ENCODE data around the gene TSSK3. TPM values are rescaled to one million over a fixed set of nuclear protein-coding genes. Genes with fewer than 3 reads are reported as not detected.

Gene TSSK3, protein sequence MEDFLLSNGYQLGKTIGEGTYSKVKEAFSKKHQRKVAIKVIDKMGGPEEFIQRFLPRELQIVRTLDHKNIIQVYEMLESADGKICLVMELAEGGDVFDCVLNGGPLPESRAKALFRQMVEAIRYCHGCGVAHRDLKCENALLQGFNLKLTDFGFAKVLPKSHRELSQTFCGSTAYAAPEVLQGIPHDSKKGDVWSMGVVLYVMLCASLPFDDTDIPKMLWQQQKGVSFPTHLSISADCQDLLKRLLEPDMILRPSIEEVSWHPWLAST
- 6.1 TPM for polyA plus RNA-seq
- long read RNA-seq, donor 1, partial matches to known transcripts: 6 of 6 reads
- long read RNA-seq, donor 1, other reads (novel, unspliced or antisense): 0 of 6 reads
- long read RNA-seq, donor 2, partial matches to known transcripts: 0 of 2 reads
- long read RNA-seq, donor 2, other reads (novel, unspliced or antisense): 0 of 2 reads
- long read RNA-seq, donor 3: 0 reads
- long read RNA-seq, donor 4: 0 reads
- long read RNA-seq, donor 5: 0 reads
- long read RNA-seq, donor 6: 0 reads
- long read RNA-seq, donor 7: 0 reads
- long read RNA-seq, donor 8, partial matches to known transcripts: 0 of 1 reads
- long read RNA-seq, donor 8, other reads (novel, unspliced or antisense): 0 of 1 reads
- long read RNA-seq, donor 9: 0 reads
- long read RNA-seq, donor 10, partial matches to known transcripts: 0 of 2 reads
- long read RNA-seq, donor 10, other reads (novel, unspliced or antisense): 0 of 2 reads
- long read RNA-seq, donor 11, partial matches to known transcripts: 0 of 1 reads
- long read RNA-seq, donor 11, other reads (novel, unspliced or antisense): 0 of 1 reads

DNA sequence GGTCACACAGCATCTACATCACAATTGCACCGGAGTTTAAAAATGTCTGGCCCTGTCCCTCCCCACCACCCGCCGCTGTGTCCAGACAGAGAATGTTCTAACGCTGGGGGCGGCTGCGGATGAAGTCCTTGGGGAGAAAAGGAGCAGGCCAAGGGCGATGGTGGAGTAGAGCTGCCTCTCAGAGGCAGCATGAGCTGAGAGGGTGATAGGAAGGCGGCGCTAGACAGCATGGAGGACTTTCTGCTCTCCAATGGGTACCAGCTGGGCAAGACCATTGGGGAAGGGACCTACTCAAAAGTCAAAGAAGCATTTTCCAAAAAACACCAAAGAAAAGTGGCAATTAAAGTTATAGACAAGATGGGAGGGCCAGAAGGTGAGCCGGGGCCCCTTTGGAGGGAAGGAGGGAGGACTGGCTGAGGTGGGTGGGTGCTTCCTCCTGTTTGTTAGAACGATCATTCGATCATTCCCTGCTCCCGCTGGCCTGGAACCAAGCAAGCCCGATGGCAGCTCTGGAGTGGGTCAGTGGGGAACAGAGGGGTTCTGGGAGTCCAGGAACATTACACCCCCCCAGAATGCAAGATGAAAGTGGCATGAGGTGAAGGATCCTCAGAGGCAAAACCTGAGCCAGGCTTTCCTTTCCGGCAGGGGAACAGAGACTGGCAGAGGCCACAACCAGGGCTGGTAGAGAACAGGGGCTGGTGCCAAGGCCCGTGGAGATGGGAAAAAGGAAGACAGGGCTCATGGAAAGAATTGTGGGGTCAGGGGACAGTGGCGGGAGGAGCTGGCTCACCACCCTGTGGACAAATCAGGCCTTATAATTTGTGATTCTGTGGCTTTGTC, at the start of gene TSSK3, which contains the start of gene FAM229A:
Gene TSSK3, plus strand, starts transcription at position 66 of the 840 bp plus-strand sequence. Its CDS starts 163 bp downstream, at position 229.
Gene FAM229A, minus strand, starts transcription at position 12 of the 840 bp plus-strand sequence. CDS start 394 bp downstream, outside the sequence.
- no CpG with 5 or more reads among the region's 17 CpGs for WGBS (ENCODE audit: insufficient coverage, low lambda C conversion rate)
- Histone ChIP-seq H3K36me3 (ENCODE audit: control insufficient read depth, insufficient read depth, low read length) (peaks cover 38% of the 10 kb centered on the region), H3K27me3 (ENCODE audit: control insufficient read depth, insufficient read depth, low read length) (no peaks in the 10 kb centered on the region), H3K9me3 (ENCODE audit: control insufficient read depth, low read depth, low read length) (peaks cover 3% of the 10 kb centered on the region), H3K27ac (ENCODE audit: low read length) (no peak within 1 kb of the TSS), H3K4me1 (ENCODE audit: control insufficient read depth, insufficient read depth, low read length) (peaks cover 16% of the 10 kb centered on the region), H3K4me3 (ENCODE audit: low read length) (peak within 1 kb of the TSS; percentile 34)
- DNase-seq: no peak

DNA sequence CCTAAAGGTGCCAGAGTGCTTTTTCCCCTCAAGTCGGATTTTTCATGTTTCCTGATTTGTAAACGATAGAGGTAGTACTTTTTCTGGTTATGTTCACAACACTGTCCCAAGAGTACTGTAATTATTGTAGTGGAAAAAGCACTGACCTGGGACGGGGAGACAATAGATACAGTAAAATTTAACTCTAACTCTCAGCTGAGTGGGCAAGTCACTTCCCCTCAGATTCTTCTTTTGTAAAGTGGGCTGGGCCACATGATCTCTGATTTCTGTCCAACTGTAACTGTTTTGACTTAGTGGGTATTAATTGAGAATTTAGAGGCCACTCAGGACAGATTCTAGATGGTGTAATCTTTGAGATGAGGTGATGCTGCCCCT, 45.4 kb upstream of the TSSK3 start:
- WGBS (ENCODE audit: insufficient coverage, low lambda C conversion rate): 100% methylated on average over 2 of the region's 3 CpGs
- Histone ChIP-seq H3K4me3 (ENCODE audit: low read length) (no peak overlapping the region), H3K27ac (ENCODE audit: low read length) (no peak overlapping the region), H3K36me3 (ENCODE audit: control insufficient read depth, insufficient read depth, low read length) (peaks cover 19% of the 10 kb centered on the region), H3K9me3 (ENCODE audit: control insufficient read depth, low read depth, low read length) (no peaks in the 10 kb centered on the region), H3K4me1 (ENCODE audit: control insufficient read depth, insufficient read depth, low read length) (peaks cover 8% of the 10 kb centered on the region), H3K27me3 (ENCODE audit: control insufficient read depth, insufficient read depth, low read length) (no peaks in the 10 kb centered on the region)
- no peak for DNase-seq

DNA sequence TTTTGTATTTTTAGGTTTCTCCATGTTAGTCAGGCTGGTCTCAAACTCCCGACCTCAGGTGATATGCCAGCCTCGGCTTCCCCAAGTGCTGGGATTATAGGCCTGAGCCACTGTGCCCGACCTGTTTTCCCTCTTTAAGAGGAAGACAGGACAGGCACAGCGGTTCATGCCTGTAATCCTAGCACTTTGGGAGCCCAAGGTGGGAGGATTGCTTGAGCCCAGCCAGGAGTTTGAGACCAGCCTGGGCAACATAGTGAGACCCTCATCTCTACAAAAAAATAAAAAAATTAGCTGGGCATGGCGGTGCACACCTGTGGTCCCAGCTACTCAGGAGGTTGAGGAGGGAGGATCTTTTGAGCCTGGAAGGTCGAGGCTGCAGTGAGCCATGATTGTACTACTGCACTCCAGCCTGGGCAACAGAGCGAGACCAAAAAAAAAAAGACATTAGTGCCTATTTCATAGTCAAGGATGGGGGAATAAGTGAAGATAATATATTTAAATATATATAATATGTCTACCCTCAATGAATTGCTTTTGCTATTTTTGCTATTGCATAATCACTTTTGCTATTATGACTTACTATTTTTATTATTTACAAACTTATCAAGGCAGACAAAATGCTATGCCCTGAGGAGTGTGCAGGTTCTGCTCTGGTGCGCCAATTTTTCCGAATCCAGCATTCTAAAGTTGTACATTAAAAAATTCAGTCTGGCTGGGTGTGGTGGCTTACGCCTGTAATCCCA, 44.0 kb upstream of the TSSK3 start:
- WGBS (ENCODE audit: insufficient coverage, low lambda C conversion rate): 100% methylated on average over 2 of the region's 10 CpGs
- Histone ChIP-seq H3K4me3 (ENCODE audit: low read length) (no peak overlapping the region), H3K27me3 (ENCODE audit: control insufficient read depth, insufficient read depth, low read length) (no peaks in the 10 kb centered on the region), H3K27ac (ENCODE audit: low read length) (no peak overlapping the region), H3K9me3 (ENCODE audit: control insufficient read depth, low read depth, low read length) (no peaks in the 10 kb centered on the region), H3K36me3 (ENCODE audit: control insufficient read depth, insufficient read depth, low read length) (peaks cover 19% of the 10 kb centered on the region), H3K4me1 (ENCODE audit: control insufficient read depth, insufficient read depth, low read length) (peaks cover 21% of the 10 kb centered on the region)
- no peak for DNase-seq

DNA sequence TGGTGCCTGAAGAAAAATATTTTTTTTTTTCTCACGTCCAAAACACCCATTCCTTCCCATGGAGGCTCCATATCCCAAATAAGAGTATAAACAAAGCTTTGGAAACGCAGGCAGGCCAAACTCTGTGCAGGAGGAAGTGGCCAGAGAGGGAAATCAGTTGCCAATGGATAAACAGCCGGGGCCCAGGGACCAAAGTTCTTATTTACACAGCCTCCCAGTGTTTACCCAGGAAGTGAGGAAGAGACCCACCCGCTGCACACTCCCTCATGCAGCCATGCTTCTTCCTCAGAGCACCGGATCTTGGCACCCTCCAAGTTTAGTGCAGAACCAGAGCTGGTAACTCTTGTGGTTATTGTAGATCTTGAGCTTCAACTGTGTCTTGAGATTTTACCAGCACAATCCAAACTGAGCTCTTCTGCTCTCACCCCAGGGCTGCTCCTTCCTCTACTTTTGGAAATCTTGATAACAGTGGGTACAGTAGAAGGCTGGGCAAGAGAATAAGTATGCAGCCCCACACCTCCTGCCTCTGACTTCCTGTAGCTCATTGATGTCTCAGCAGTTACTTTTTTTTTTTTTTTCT, 40.5 kb upstream of the TSSK3 start:
- peak; percentile 77 to 95 for DNase-seq
- H3K27ac ChIP-seq (ENCODE audit: low read length): peak overlapping the region; percentile 97
- H3K27me3 ChIP-seq (ENCODE audit: control insufficient read depth, insufficient read depth, low read length): no peaks in the 10 kb centered on the region
- no peak overlapping the region for H3K4me3 ChIP-seq (ENCODE audit: low read length)
- 0% methylated on average over 1 of the region's 5 CpGs for WGBS (ENCODE audit: insufficient coverage, low lambda C conversion rate)
- no peaks in the 10 kb centered on the region for H3K9me3 ChIP-seq (ENCODE audit: control insufficient read depth, low read depth, low read length)
- H3K4me1 ChIP-seq (ENCODE audit: control insufficient read depth, insufficient read depth, low read length): peaks cover 21% of the 10 kb centered on the region
- peaks cover 31% of the 10 kb centered on the region for H3K36me3 ChIP-seq (ENCODE audit: control insufficient read depth, insufficient read depth, low read length)

DNA sequence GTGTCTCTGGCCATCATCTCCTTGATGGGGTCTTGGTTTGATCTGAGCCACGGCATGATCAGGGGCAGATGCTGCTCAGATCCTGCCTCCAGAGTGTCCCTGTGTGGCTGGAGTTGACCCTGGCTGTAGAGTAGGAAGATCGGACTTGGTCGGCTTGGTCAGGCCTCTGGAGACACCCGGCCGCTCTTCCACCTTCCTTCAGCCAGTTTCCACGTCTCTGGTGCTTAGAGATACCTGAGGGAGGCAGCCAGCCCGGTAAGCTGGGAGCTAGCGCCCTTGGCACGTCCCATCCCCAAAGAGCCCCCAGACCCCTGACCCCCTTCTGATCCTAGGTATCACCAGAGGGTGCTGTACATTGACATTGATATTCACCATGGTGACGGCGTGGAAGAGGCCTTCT, 35.1 kb upstream of the TSSK3 start:
- WGBS (ENCODE audit: insufficient coverage, low lambda C conversion rate): no CpG with 5 or more reads among the region's 11 CpGs
- no peak overlapping the region for H3K4me3 ChIP-seq (ENCODE audit: low read length)
- H3K27me3 ChIP-seq (ENCODE audit: control insufficient read depth, insufficient read depth, low read length): no peaks in the 10 kb centered on the region
- H3K4me1 ChIP-seq (ENCODE audit: control insufficient read depth, insufficient read depth, low read length): peaks cover 9% of the 10 kb centered on the region
- H3K36me3 ChIP-seq (ENCODE audit: control insufficient read depth, insufficient read depth, low read length): peaks cover 71% of the 10 kb centered on the region
- no peak overlapping the region for H3K27ac ChIP-seq (ENCODE audit: low read length)
- no peaks in the 10 kb centered on the region for H3K9me3 ChIP-seq (ENCODE audit: control insufficient read depth, low read depth, low read length)
- no peak for DNase-seq

DNA sequence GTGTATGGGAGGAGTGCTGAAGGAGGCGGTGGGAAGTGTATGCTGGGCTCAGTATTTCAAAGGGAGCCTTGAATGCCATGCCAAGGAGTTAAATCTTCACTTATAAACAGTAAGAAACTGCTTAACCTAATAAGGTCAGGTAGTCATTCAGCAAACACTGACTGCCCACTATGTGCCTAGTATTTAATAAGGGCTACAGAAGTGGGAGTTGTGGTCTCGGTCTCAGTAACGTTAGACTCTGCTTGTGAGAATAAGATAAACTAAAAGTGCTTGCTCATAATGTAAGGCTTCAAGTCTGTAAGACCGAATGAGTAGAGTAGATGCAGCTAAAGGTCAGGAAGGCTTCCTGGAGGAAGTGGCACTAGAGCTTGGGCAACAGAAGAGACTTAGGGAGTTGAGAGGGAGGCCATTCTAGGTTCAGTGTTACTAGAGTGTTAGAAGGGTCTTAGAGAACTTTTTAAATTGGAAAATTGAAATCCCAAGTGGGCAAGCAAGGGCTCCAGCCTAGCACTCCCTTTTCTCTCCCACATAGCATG, 32.3 kb upstream of the TSSK3 start:
- no peak for DNase-seq
- WGBS (ENCODE audit: insufficient coverage, low lambda C conversion rate): 100% methylated on average over 1 of the region's 4 CpGs

DNA sequence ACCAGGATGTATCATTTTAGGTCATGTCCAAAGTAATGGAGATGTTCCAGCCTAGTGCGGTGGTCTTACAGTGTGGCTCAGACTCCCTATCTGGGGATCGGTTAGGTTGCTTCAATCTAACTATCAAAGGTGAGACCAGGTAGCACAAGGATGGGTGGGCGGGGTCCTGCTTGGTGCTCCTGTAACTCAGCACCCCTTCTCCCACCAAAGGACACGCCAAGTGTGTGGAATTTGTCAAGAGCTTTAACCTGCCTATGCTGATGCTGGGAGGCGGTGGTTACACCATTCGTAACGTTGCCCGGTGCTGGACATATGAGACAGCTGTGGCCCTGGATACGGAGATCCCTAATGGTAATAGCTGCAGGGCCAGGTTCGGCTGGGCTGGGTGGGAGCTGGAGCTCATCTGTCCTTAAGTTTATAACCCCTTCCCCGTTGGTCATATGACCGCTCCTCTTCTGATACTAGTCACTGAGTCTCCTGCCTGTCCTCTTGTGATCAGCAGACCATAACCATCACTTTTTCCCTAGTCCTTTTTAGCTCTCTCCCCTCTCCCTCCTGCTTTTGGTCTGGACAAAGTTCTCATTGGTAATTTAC, 31.7 kb upstream of the TSSK3 start:
- H3K27ac ChIP-seq (ENCODE audit: low read length): no peak overlapping the region

More for the DNA sequence above, 32.3 kb upstream of the TSSK3 start:
- Histone ChIP-seq H3K4me3 (ENCODE audit: low read length) (no peak overlapping the region), H3K27ac (ENCODE audit: low read length) (no peak overlapping the region), H3K36me3 (ENCODE audit: control insufficient read depth, insufficient read depth, low read length) (peaks cover 84% of the 10 kb centered on the region), H3K4me1 (ENCODE audit: control insufficient read depth, insufficient read depth, low read length) (peaks cover 15% of the 10 kb centered on the region), H3K9me3 (ENCODE audit: control insufficient read depth, low read depth, low read length) (no peaks in the 10 kb centered on the region), H3K27me3 (ENCODE audit: control insufficient read depth, insufficient read depth, low read length) (no peaks in the 10 kb centered on the region)

DNA sequence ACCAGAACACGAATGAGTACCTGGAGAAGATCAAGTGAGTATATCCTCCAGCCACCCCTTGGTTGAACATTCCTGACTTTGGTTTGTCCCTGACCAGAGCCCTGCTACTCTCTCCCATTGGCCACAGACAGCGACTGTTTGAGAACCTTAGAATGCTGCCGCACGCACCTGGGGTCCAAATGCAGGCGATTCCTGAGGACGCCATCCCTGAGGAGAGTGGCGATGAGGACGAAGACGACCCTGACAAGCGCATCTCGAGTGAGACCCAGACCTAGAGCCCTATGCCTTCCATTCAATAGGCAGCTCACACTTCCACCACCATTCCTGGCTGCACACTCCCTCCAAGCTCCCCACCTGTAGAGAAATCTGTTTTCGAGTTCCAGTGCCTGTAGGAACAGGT, 30.8 kb upstream of the TSSK3 start:
- Histone ChIP-seq H3K27ac (ENCODE audit: low read length) (no peak overlapping the region), H3K9me3 (ENCODE audit: control insufficient read depth, low read depth, low read length) (no peaks in the 10 kb centered on the region), H3K27me3 (ENCODE audit: control insufficient read depth, insufficient read depth, low read length) (no peaks in the 10 kb centered on the region), H3K4me3 (ENCODE audit: low read length) (no peak overlapping the region), H3K36me3 (ENCODE audit: control insufficient read depth, insufficient read depth, low read length) (peaks cover 79% of the 10 kb centered on the region), H3K4me1 (ENCODE audit: control insufficient read depth, insufficient read depth, low read length) (peaks cover 17% of the 10 kb centered on the region)
- WGBS (ENCODE audit: insufficient coverage, low lambda C conversion rate): no CpG with 5 or more reads among the region's 12 CpGs
- DNase-seq: no peak

More for the DNA sequence above, 31.7 kb upstream of the TSSK3 start:
- Histone ChIP-seq H3K36me3 (ENCODE audit: control insufficient read depth, insufficient read depth, low read length) (peaks cover 81% of the 10 kb centered on the region), H3K9me3 (ENCODE audit: control insufficient read depth, low read depth, low read length) (no peaks in the 10 kb centered on the region), H3K4me3 (ENCODE audit: low read length) (no peak overlapping the region), H3K4me1 (ENCODE audit: control insufficient read depth, insufficient read depth, low read length) (peaks cover 15% of the 10 kb centered on the region), H3K27me3 (ENCODE audit: control insufficient read depth, insufficient read depth, low read length) (no peaks in the 10 kb centered on the region)
- 47% methylated on average over 2 of the region's 12 CpGs for WGBS (ENCODE audit: insufficient coverage, low lambda C conversion rate)
- DNase-seq: no peak

Measured in large intestine (tissue), 12 donors.